NCI-H2227 (cell line): ENCODE measurements around the gene GRAMD4.

Experiments
- DNase-seq: peaks from one replicate; lab custom pipeline; 2025; ENCODE audit not compliant: unreplicated experiment; lab: John Stamatoyannopoulos, UW

The GRAMD4 gene

GRCh38 chr22:46619830-46620501 is at the start of gene GRAMD4:
Gene GRAMD4 (plus strand): TSS chr22:46620386. CDS start chr22:46626800, 6,414 bp downstream.
- DNase-seq, result peak; percentile 4

- DNase-seq, result no peak
Observed at GRCh38 chr22:46571642-46572250, 48.4 kb upstream of the GRAMD4 start.

GRCh38 chr22:46572911-46573780 is 47.0 kb upstream of the GRAMD4 start:
- DNase-seq, result no peak

GRCh38 chr22:46573781-46574437 is 46.3 kb upstream of the GRAMD4 start:
- no peak for DNase-seq

- DNase-seq, result no peak
Observed at GRCh38 chr22:46574438-46574992, 45.7 kb upstream of the GRAMD4 start.

GRCh38 chr22:46574993-46575910 is 44.9 kb upstream of the GRAMD4 start:
- DNase-seq, result no peak

- no peak for DNase-seq
Observed at GRCh38 chr22:46575911-46576555, 44.2 kb upstream of the GRAMD4 start.

GRCh38 chr22:46576556-46577367 is 43.4 kb upstream of the GRAMD4 start:
- DNase-seq, result peak; percentile 65

- DNase-seq, result no peak
Observed at GRCh38 chr22:46577368-46578249, 42.6 kb upstream of the GRAMD4 start.

GRCh38 chr22:46578251-46578823 is 41.8 kb upstream of the GRAMD4 start:
- no peak for DNase-seq

- no peak for DNase-seq
Observed at GRCh38 chr22:46578824-46579561, 41.2 kb upstream of the GRAMD4 start.

- DNase-seq, result no peak
Observed at GRCh38 chr22:46579751-46580449, 40.3 kb upstream of the GRAMD4 start.

GRCh38 chr22:46580940-46581537 is 39.1 kb upstream of the GRAMD4 start:
- peak; percentile 90 for DNase-seq

GRCh38 chr22:46581538-46582244 is 38.5 kb upstream of the GRAMD4 start:
- DNase-seq, result no peak
